A172 (cell line): Measurements from ENCODE around the gene SLC5A1. TPM values are rescaled to one million over a fixed set of nuclear protein-coding genes. Genes with fewer than 3 reads are reported as not detected.
"Not testable (repeated sequence)": the region's sequence is repeated elsewhere in the genome, so short reads cannot be mapped to it uniquely, and the experiment has no call there.

ENCODE experiments used
- DNase-seq: peaks from one replicate; pipeline ENCODE4 v3.0.0-alpha.2; 2015; ENCODE audit warnings: low spot score
- total RNA-seq: library from RNA; depleted of rRNA; stranded (reverse); fragments of >200 nt; shearing (Covaris generic); gene quantifications from 2 replicates; pipeline ENCODE4 v1.2.3, GENCODE V29; 2014

The SLC5A1 gene
- total RNA-seq, 1 experiment from 2014 or later = not detected

GRCh38 chr22:32083814-32084213 lies 40.8 kb downstream of the SLC5A1 start:
- DNase-seq = no peak

GRCh38 chr22:32088084-32088483 lies 45.0 kb downstream of the SLC5A1 start:
- no peak for DNase-seq

GRCh38 chr22:32097018-32097417 lies 54.0 kb downstream of the SLC5A1 start:
- no peak for DNase-seq

GRCh38 chr22:32097881-32098499 lies 54.9 kb downstream of the SLC5A1 start:
- DNase-seq = no peak

GRCh38 chr22:32100711-32101110 lies 57.6 kb downstream of the SLC5A1 start:
- DNase-seq = no peak

GRCh38 chr22:32103658-32104315 lies 60.7 kb downstream of the SLC5A1 start:
- no peak for DNase-seq

DNA sequence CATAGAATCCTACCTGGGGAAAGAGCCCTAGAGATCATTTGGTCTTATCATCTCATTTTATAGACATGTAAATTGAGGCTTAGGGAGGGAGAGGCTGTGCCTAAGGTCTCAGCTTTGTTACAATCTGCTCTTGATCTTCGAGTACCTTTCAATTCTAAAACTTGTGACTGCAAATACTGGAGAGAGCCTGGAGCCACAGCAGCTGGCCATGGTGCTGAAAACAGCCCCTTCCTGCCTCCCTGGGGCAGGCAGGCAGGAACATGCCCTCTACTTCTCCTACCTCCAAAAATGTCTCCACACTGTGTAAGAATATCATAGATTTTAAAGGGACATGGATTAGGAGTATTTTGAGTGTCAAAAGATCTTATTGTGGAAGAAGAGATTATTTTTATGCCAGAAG lies 63.9 kb downstream of the SLC5A1 start:
- DNase-seq = peak; percentile 2

DNA sequence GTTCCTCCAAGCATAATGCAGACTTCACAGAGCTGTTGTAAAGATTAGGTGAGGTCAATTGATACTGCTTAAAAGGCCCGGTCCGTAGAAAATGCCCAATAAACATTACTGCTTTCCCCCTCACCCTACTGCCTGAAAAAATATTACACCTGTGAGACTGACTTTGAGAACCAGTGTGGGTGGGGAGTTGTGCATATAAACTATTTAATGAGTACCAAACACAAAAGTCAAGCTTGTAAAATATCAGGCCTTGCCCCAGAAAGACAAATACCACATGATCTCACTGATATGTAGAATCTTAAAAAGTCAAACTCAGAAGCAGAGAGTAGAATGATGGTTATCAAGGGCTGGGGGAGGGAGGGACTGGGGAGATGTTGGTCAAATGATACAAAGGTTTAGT lies 69.3 kb downstream of the SLC5A1 start:
- DNase-seq = no peak

DNA sequence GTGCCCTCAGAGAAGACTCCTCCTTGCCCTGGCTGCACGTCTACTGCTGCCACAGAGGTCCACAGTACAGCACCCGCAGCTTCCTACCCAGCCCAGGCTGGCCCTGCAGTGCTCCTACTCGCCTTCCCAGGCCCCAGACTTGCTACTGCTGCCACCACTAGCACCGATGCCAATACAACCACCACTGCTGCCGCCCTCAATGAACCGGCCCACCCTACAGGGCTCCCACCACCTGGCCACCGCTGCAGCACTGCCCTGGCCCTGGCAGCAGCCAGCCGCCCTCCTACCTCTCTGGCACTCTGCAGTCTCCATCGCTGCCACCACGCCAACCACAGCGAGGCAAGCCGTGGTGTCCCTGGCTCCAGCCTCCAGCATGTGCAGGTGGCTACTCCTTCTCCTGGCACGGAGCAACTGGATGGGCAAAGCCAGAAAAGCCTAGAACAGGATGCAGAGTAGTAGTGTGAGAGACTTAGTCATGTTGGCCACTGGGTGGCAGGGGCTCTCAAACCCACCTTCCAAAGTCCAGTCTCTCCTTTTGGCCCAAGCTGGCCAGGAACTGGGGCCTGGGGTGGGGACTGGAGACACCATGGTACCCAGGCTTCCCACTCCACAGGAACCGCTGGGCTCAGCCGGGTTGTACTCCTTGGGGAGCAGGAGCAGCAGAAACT lies 76.6 kb downstream of the SLC5A1 start:
- DNase-seq = no peak

- no peak for DNase-seq
Measured at GRCh38 chr22:32120603-32121002, 77.5 kb downstream of the SLC5A1 start.

- no peak for DNase-seq
Measured at GRCh38 chr22:32122899-32123298, 79.8 kb downstream of the SLC5A1 start.

- no peak for DNase-seq
Measured at GRCh38 chr22:32123657-32124056, 80.6 kb downstream of the SLC5A1 start.

DNA sequence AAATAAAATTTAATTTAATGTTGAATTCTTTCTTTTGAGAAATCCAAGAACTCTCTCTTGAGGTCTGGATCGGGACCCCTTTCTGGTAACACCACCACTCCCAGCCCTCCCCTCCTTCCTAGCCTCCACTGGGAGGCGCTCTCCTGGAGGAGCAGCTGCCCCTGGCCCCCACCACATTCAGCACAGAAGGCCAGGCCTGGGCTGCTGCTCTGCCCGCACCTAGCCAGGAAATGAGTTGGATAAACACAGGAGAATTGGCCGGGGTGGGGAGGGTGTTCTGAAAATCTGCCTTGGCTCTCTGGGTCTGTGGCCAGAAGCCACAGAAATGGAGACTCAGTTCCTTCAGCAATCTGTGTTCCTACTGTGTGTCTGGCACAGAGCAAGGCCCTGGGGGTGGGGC lies 84.8 kb downstream of the SLC5A1 start:
- no peak for DNase-seq

GRCh38 chr22:32130464-32130863 lies 87.4 kb downstream of the SLC5A1 start:
- DNase-seq = no peak

DNA sequence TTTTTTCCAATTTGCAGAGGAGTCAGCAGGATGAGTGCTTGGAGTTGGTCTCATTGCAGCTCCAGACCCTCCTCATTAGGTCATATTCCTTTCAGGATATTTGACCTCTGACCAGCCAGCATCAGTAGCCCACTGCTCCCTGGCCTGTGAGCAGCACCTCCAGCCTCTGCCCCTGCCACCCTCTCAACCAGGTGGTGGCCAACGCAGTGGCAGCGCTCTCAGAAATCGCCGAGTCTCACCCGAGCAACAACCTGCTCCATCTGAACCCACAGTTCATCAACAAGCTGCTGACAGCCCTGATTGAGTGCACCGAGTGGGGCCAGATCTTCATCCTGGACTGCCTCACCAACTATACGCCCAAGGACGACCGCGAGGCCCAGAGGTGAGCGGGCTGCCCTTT lies 89.1 kb downstream of the SLC5A1 start:
- no peak for DNase-seq

GRCh38 chr22:32132783-32133182 lies 89.7 kb downstream of the SLC5A1 start:
- no peak for DNase-seq

- DNase-seq = not testable (repeated sequence)
Measured at GRCh38 chr22:32134796-32135195, 91.7 kb downstream of the SLC5A1 start.

DNA sequence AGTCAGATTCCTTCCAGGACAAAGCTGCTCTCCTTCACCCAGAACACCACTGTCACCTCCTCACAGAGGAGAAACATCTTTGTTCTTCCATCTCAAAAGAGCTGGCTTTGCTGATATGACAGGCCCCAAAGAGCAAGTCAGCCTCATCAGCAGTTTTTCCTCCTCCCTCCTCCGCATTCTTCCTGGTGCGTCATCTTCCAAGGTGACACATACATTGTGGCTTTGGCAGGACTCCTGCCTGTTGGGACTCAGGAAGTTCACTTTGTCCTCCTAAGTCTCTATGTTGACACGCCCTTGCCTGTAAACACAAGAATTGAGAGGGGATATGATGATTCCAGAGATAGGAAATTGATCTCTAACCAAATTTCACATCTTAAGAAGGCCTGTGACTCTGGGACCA lies 92.9 kb downstream of the SLC5A1 start:
- peak; percentile 82 for DNase-seq

DNA sequence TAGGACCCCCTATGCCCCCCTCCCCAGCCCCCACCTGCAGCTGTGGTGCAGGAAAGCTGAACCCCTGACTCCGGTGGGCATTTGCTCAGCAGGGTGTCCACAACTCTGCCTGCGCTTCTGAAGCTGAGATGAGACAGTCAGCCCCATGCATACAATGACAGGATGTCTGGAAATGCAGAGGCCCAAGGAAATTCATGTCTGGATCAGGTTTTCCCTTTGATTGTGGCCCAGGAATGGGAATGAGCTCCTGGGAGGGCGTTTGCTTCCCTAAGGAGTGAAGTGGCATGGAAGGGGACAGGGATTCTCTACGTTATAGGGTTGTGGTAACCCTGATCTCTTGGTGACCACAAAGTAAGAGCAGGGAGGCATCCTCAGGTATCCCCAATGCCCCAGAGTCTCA lies 93.8 kb downstream of the SLC5A1 start:
- DNase-seq = not testable (repeated sequence)

DNA sequence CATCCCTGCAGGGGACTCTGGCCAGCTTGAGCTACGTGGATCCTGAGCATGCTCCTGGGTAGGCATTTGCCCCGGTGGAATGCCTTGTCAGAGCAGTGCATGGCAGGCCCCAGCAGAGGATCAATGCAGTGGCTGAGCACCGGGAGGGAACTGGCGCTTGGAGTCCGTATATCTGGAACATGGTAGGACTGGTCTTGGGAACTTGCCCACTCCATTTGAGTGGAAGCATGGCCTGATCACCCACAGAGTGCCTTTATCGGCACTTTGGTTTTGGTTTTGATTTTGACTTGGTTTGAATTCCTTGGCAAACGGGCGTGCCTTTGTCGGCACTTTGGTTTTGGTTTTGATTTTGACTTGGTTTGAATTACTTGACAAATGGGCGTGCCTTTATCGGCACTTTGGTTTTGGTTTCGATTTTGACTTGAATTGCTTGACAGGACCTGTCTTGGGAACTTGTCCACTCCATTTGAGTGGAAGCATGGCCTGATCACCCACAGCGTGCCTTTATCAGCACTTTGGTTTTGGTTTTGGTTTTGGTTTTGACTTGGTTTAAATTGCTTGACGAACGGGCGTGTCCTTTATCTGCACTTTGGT lies 94.8 kb downstream of the SLC5A1 start:
- DNase-seq = peak; percentile 48

DNA sequence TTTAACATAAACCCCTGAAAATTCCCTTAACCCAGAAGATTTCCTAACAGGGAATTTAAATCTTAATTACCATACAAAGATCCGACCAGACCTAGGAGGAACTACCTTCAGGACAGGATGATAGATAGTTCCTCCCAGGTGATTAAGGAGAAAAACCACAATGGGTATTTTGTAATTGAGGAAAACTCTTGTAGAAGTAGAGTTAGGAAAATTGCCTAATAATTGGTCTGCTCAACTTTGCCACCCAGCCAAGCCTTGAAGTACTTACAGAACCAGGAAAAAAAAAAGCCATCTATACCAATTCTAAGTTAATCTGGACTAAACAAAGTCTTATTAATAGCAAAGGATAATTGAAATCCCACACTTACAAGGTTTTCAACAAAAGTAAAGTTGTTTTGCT lies 95.5 kb downstream of the SLC5A1 start:
- DNase-seq = not testable (repeated sequence)

- DNase-seq = not testable (repeated sequence)
Measured at GRCh38 chr22:32140688-32141087, 97.6 kb downstream of the SLC5A1 start.

DNA sequence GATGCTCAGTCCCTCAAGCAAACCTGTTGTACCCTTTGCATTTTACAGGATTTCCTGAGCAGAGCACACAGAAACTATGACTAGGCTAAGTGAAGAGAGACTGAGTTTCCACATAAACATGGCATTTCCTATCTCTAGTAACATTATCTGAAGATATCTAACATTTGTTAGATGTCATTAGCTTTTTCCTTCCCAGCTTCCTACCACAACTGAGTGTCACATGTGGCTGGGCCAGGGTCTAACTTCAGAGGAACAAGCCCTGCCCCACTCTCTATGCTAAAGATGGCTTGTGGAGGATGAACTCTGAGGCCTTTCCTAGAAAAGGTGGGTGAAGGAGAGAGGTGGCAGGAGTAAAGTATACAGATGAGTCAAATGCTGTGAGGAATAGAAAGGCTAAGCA lies 99.5 kb downstream of the SLC5A1 start:
- no peak for DNase-seq
